Measurements from ENCODE around the gene VTI1B.
"Not testable (repeated sequence)": the region's sequence is repeated elsewhere in the genome, so short reads cannot be mapped to it uniquely, and the experiment has no call there.

VTI1B gene

GRCh38 chr14:67638642-67639041 lies 35.8 kb downstream of the VTI1B start:
- DNase-seq (no peak), ATAC-seq (replicated peaks) (no peak)
- H3K27me3 Mint-ChIP-seq = no peaks in the 10 kb centered on the region
- peaks cover 4 to 5% of the 10 kb centered on the region in 2 donors for H3K4me1 Mint-ChIP-seq (ENCODE audit: low read depth in 2 of 2)
- H3K27ac Mint-ChIP-seq = no peak overlapping the region
- no peaks in the 10 kb centered on the region for H3K9me3 Mint-ChIP-seq
- H3K36me3 Mint-ChIP-seq (ENCODE audit: insufficient read depth) = peaks cover 3% of the 10 kb centered on the region
- H3K4me3 Mint-ChIP-seq = no peak overlapping the region

- no peak for ATAC-seq (replicated peaks)
- H3K27me3 Mint-ChIP-seq = no peaks in the 10 kb centered on the region
Observed at GRCh38 chr14:67636361-67636919, 38.0 kb downstream of the VTI1B start.

GRCh38 chr14:67633451-67634147 lies 40.8 kb downstream of the VTI1B start:
- Mint-ChIP-seq H3K36me3 (ENCODE audit: insufficient read depth) (peaks cover 3% of the 10 kb centered on the region), H3K27me3 (no peaks in the 10 kb centered on the region), H3K27ac (no peak overlapping the region), H3K4me1 (ENCODE audit: low read depth in 2 of 2) (no peaks in the 10 kb centered on the region), H3K4me3 (no peak overlapping the region), H3K9me3 (no peaks in the 10 kb centered on the region)
- no peak for DNase-seq
- ATAC-seq (replicated peaks) = no peak

More at GRCh38 chr14:67636361-67636919, 38.0 kb downstream of the VTI1B start:
- H3K27ac Mint-ChIP-seq = no peak overlapping the region
- no peaks in the 10 kb centered on the region for H3K9me3 Mint-ChIP-seq
- H3K4me1 Mint-ChIP-seq (ENCODE audit: low read depth in 2 of 2) = no peaks in the 10 kb centered on the region
- H3K36me3 Mint-ChIP-seq (ENCODE audit: insufficient read depth) = no peaks in the 10 kb centered on the region
- no peak for DNase-seq
- H3K4me3 Mint-ChIP-seq = no peak overlapping the region

DNA sequence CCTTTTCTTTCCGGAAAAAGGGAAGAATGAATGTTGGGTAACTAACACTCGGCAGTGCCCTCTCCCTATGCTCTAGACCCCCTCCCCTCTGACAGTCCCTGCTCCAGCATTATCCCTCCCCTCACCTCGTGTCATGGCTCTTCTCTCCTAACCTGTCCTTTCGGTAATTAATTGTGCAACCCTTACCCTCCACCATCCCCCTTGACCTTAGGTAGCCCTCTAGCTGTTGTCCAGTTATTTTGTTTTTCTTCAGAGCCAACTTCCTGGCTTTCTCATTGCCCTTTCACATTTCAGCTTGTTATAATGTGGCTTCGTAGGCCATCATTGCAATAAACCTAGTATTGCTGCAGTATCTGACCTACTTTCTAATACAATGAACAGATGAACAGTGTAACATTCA lies 43.5 kb downstream of the VTI1B start:
- H3K27ac Mint-ChIP-seq = no peak overlapping the region
- no peaks in the 10 kb centered on the region for H3K27me3 Mint-ChIP-seq
- H3K36me3 Mint-ChIP-seq (ENCODE audit: insufficient read depth) = peaks cover 5% of the 10 kb centered on the region
- H3K4me3 Mint-ChIP-seq = no peak overlapping the region
- ATAC-seq (replicated peaks) (no peak), DNase-seq (no peak)
- H3K9me3 Mint-ChIP-seq = no peaks in the 10 kb centered on the region
- H3K4me1 Mint-ChIP-seq (ENCODE audit: low read depth in 2 of 2) = no peaks in the 10 kb centered on the region

DNA sequence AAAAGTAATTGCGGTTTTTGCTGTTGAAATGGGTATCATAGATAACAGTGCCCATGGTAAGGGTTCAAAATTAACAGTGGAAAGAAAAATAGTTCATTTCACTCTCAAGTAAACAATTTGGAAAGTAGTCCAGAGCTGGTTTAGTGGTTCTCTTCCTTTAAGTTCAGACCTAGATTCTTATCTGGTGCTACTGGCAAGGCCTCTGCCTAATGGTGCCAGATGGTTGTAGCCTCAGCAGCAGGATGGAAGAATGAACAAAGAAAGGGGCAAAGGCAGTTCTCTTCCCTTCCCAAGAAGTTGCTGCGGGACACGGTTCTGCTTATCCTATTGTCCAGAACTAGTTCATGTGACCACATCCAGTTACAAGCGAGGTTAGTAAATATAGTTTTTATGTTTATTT lies 44.2 kb downstream of the VTI1B start:
- DNase-seq = no peak
- Mint-ChIP-seq H3K27ac (no peak overlapping the region), H3K9me3 (no peaks in the 10 kb centered on the region), H3K27me3 (no peaks in the 10 kb centered on the region), H3K4me1 (ENCODE audit: low read depth in 2 of 2) (no peaks in the 10 kb centered on the region), H3K4me3 (no peak overlapping the region), H3K36me3 (ENCODE audit: insufficient read depth) (peaks cover 5% of the 10 kb centered on the region)
- ATAC-seq (replicated peaks) = no peak

DNA sequence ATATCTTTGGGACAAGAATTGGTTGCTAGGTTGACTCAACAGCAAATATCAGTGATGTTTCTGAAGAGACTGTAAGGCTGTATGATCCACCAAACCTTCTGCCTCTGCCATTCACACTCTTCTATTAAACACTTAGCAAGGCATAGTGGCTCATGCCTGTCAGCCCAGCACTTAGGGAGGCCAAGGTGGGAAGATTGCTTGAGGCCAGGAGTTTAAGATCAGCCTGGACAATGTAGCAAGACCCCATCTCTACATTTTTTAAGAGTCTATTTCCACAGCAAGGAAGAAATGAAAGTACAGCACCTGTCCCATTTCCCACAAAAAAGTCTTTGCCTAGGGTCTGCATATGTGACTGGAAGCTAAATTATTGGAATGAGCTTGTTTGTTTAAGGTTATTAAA lies 46.9 kb downstream of the VTI1B start:
- H3K9me3 Mint-ChIP-seq = no peaks in the 10 kb centered on the region
- no peak overlapping the region for H3K4me3 Mint-ChIP-seq
- ATAC-seq (replicated peaks) (no peak), DNase-seq (no peak)
- no peaks in the 10 kb centered on the region for H3K27me3 Mint-ChIP-seq
- no peaks in the 10 kb centered on the region for H3K4me1 Mint-ChIP-seq (ENCODE audit: low read depth in 2 of 2)
- no peak overlapping the region for H3K27ac Mint-ChIP-seq
- peaks cover 5% of the 10 kb centered on the region for H3K36me3 Mint-ChIP-seq (ENCODE audit: insufficient read depth)

DNA sequence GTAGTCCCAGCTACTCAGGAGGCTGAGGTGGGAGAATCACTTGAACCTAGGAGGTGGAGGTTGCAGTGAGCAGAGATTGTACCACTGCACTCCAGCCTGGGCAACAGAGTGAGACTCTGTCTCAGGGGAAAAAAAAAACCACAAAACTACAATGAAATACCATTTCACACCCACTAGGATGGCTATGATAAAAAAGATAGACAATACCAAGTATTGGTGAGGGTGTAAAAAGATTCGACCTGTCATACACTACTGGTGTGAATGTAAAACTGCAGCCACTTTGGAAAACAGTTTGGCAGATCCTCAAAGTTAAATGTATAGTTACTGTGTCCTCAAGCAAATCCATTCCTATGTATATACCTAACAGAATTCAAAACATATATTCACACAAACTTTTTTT lies 48.3 kb downstream of the VTI1B start:
- H3K36me3 Mint-ChIP-seq (ENCODE audit: insufficient read depth); H3K4me3 Mint-ChIP-seq; H3K4me1 Mint-ChIP-seq (ENCODE audit: low read depth in 2 of 2); H3K27ac Mint-ChIP-seq; H3K9me3 Mint-ChIP-seq; DNase-seq; ATAC-seq (replicated peaks); H3K27me3 Mint-ChIP-seq: not testable (repeated sequence)

GRCh38 chr14:67623114-67623513 lies 51.3 kb downstream of the VTI1B start:
- Mint-ChIP-seq H3K9me3 (no peaks in the 10 kb centered on the region), H3K36me3 (ENCODE audit: insufficient read depth) (peaks cover 23% of the 10 kb centered on the region), H3K4me1 (ENCODE audit: low read depth in 2 of 2) (peaks cover 19 to 22% of the 10 kb centered on the region in 2 donors), H3K27ac (no peak overlapping the region), H3K4me3 (no peak overlapping the region), H3K27me3 (peaks cover 0 to 13% of the 10 kb centered on the region in 2 donors)
- DNase-seq (no peak), ATAC-seq (replicated peaks) (no peak)

GRCh38 chr14:67622675-67623074 lies 51.8 kb downstream of the VTI1B start:
- no peak for ATAC-seq (replicated peaks)
- no peak overlapping the region for H3K4me3 Mint-ChIP-seq
- no peak overlapping the region for H3K27ac Mint-ChIP-seq
- H3K27me3 Mint-ChIP-seq = peaks cover 0 to 13% of the 10 kb centered on the region in 2 donors
- H3K9me3 Mint-ChIP-seq = no peaks in the 10 kb centered on the region
- H3K4me1 Mint-ChIP-seq (ENCODE audit: low read depth in 2 of 2) = peaks cover 19 to 22% of the 10 kb centered on the region in 2 donors
- peaks cover 20% of the 10 kb centered on the region for H3K36me3 Mint-ChIP-seq (ENCODE audit: insufficient read depth)
- no peak for DNase-seq

GRCh38 chr14:67620217-67620785 lies 54.1 kb downstream of the VTI1B start:
- H3K36me3 Mint-ChIP-seq (ENCODE audit: insufficient read depth) = peaks cover 20% of the 10 kb centered on the region
- peaks cover 19 to 22% of the 10 kb centered on the region in 2 donors for H3K4me1 Mint-ChIP-seq (ENCODE audit: low read depth in 2 of 2)
- peaks cover 0 to 13% of the 10 kb centered on the region in 2 donors for H3K27me3 Mint-ChIP-seq
- peak overlapping the region; percentile 91 to 92 for H3K4me3 Mint-ChIP-seq
- H3K27ac Mint-ChIP-seq = peak overlapping the region; percentile 96
- DNase-seq (no peak), ATAC-seq (replicated peaks) (no peak)
- no peaks in the 10 kb centered on the region for H3K9me3 Mint-ChIP-seq

DNA sequence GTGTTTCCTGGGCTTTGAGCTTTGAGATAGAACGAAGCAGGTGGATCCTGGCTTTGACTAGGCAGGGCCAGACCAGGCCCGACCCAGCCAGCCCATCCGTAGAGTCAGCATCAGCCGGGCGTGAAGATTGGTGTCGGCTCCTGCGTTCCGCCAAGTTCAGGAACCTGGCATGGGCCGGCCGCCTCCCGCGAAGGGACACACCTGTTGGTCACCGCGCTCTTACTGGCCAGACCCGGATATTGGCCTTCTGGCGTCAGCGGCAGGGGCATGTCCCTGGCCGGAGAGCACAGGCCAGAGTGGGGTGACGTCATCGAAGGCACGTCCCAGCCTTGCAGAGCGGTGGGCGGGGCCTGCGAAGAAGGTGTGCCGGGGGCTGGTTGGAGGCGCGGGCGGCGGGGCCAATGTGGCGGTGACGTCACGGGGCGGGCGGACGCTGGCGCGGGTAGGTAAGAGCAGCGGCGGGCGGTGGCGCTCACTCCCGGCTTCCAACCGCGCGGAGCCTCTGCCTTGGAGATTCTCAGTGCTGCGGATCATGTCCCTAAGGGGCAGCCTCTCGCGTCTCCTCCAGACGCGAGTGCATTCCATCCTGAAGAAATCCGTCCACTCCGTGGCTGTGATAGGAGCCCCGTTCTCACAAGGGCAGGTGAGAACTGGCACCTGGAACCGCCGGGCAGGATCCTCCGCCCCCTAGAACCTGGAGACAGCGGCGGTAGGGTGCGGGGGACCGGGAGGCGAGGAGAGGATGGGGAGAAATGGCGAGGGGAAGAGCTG lies 54.8 kb downstream of the VTI1B start, which contains the start of gene ARG2:
Gene ARG2 (plus strand): TSS at position 475 of the 771 bp plus-strand sequence. CDS start 58 bp downstream, at position 533.
- DNase-seq (peak; percentile 95 to 97 (median 97)), ATAC-seq (replicated peaks) (peak; percentile 87)
- peaks cover 19 to 22% of the 10 kb centered on the region in 2 donors for H3K4me1 Mint-ChIP-seq (ENCODE audit: low read depth in 2 of 2)
- no peaks in the 10 kb centered on the region for H3K9me3 Mint-ChIP-seq
- peak within 1 kb of the TSS; percentile 96 for H3K27ac Mint-ChIP-seq
- H3K27me3 Mint-ChIP-seq = peaks cover 0 to 13% of the 10 kb centered on the region in 2 donors
- peaks cover 20% of the 10 kb centered on the region for H3K36me3 Mint-ChIP-seq (ENCODE audit: insufficient read depth)
- peak within 1 kb of the TSS; percentile 91 to 92 for H3K4me3 Mint-ChIP-seq

DNA sequence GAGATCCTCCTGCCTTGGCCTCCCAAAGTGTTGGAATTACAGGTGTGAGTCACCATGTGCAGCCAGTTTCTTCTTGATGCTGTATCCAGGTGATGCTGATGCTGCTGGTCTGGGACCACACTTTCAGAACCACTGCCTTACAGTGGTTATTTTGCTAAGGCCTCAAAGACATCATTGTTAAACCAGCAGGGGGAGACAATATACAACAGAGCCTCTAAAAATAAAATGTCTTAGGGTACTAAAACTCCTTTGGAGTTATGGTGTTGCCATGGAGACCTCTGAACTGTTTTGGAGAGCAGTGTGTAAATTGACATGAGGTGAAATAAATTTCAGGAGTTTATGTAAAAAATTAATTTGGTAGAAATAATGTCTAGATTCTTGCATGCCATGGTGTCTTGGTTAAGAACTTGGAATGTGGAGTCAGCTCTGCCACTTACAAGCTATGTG lies 55.8 kb downstream of the VTI1B start:
- H3K27ac Mint-ChIP-seq = peak overlapping the region; percentile 96
- peaks cover 19 to 22% of the 10 kb centered on the region in 2 donors for H3K4me1 Mint-ChIP-seq (ENCODE audit: low read depth in 2 of 2)

GRCh38 chr14:67610491-67610890 lies 63.9 kb downstream of the VTI1B start:
- Mint-ChIP-seq H3K4me3 (no peak overlapping the region), H3K27me3 (peaks cover 5 to 56% of the 10 kb centered on the region in 2 donors), H3K9me3 (no peaks in the 10 kb centered on the region), H3K27ac (no peak overlapping the region), H3K4me1 (ENCODE audit: low read depth in 2 of 2) (no peaks in the 10 kb centered on the region), H3K36me3 (ENCODE audit: insufficient read depth) (no peaks in the 10 kb centered on the region)
- ATAC-seq (replicated peaks) (no peak), DNase-seq (no peak)

More for the DNA sequence above, 55.8 kb downstream of the VTI1B start:
- H3K27me3 Mint-ChIP-seq = peaks cover 0 to 23% of the 10 kb centered on the region in 2 donors
- H3K36me3 Mint-ChIP-seq (ENCODE audit: insufficient read depth) = peaks cover 20% of the 10 kb centered on the region
- no peaks in the 10 kb centered on the region for H3K9me3 Mint-ChIP-seq
- peak; percentile 25 to 41 (median 27) for DNase-seq
- ATAC-seq (replicated peaks) = peak; percentile 52
- H3K4me3 Mint-ChIP-seq = peak overlapping the region; percentile 91 to 92

All from effector memory CD8-positive, alpha-beta T cell (primary cell).